ENCODE data around the gene CBX4. TPM values are rescaled to one million over a fixed set of nuclear protein-coding genes. Genes with fewer than 3 reads are reported as not detected.
A peak's percentile ranks its signal among the peaks of the same experiment; 100 is the strongest.

The CBX4 gene
- total RNA-seq, 2 donors from 2014 or later, result 26.2 to 58.3 TPM

DNA sequence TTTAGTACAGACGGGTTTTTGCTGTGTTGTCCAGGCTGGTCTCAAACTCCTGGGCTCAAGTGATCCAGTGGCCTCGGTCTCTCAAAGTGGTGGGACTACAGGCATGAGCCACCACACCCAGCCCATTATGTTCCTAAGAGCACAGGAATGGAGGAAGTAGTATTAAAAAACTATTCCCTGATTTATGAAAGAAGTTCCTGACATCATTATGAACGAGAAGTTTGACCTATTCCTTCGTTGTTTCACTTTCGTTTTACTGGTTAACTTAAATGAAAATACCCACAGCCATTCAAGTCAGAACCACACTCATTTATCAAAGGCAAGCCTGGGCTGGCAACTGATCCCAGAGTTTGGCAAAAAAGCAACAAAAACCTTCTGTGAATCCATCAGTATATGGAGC, 13.5 kb upstream of the CBX4 start:
- Mint-ChIP-seq H3K27ac (peak overlapping the region in 1 of 2 donors; percentile 69), H3K4me3 (peak overlapping the region; percentile 74), H3K36me3 (no peaks in the 10 kb centered on the region), H3K4me1 (ENCODE audit: low read depth in 2 of 2) (peaks cover 5 to 6% of the 10 kb centered on the region in 2 donors), H3K9me3 (no peaks in the 10 kb centered on the region), H3K27me3 (peaks cover 14 to 16% of the 10 kb centered on the region in 2 donors)
- no peak for DNase-seq (ENCODE audit: low spot score)
- ATAC-seq, result no peak

DNA sequence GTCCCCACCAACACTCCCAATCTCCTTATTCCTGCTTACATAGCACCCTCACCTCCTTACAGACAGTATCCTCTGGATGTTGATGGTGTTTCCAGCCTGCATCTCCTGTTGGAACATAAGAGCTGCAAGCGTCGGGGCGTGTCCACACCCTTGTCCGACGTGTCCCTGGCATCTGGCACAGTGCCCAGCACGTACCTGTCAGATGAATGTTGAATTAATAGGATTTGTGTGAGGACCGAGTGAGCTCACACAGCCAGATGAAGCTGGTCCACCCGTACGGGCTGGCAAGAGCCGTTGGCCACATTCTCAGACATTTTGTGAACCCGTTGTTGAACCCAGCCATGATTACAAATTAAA, 12.2 kb upstream of the CBX4 start:
- no peaks in the 10 kb centered on the region for H3K9me3 Mint-ChIP-seq
- H3K27me3 Mint-ChIP-seq, result peaks cover 10 to 12% of the 10 kb centered on the region in 2 donors
- ATAC-seq (no peak), DNase-seq (ENCODE audit: low spot score) (no peak)
- H3K27ac Mint-ChIP-seq, result no peak overlapping the region
- H3K36me3 Mint-ChIP-seq, result no peaks in the 10 kb centered on the region
- peaks cover 5 to 6% of the 10 kb centered on the region in 2 donors for H3K4me1 Mint-ChIP-seq (ENCODE audit: low read depth in 2 of 2)
- no peak overlapping the region for H3K4me3 Mint-ChIP-seq

DNA sequence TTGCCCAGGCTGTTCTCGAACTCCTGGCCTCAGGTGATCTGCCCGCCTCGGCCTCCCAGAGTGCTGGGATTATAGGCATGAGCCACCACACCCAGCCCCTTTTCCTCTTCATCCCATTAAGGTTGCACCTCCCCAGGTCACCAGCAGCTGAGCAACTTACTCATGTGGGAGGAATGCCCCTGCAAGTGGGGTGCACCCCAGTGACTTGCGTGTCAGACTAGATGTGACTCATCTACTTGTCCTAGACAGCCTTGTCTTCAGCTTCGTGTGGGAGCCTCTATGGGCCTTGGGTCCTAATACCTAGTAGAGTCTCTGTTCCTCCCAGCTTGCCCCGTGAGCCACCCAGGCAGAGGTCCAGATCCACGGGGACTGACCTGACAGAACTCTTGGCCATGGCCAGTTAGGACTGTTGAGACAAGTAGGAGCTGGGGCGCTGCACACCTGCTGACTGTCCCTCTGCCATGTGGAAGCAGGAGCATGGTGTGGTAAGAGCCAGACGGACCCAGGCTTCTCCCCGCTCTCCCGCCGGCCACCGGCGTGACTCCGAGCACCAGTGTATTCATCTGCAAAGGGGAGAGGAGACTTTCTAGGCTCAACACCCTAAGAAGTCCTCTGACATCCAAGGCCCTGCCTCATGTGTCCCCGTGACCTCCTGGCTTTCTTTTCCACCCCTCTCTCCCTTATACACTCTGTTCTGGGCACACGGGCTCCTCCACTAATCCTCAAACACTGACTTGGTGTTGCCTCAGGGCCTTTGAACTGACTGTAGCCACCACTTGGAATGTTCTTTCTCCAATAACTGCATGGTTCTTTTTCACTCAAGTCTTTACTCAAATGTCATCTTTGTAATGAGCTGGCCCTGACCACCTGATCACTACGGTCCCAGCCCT, 11.6 kb upstream of the CBX4 start:
- no peak for DNase-seq (ENCODE audit: low spot score)
- H3K4me3 Mint-ChIP-seq, result no peak overlapping the region
- no peaks in the 10 kb centered on the region for H3K36me3 Mint-ChIP-seq
- peaks cover 14 to 16% of the 10 kb centered on the region in 2 donors for H3K27me3 Mint-ChIP-seq
- H3K9me3 Mint-ChIP-seq, result no peaks in the 10 kb centered on the region
- peak in 1 of 2 donors; percentile 14 for ATAC-seq
- peaks cover 5 to 6% of the 10 kb centered on the region in 2 donors for H3K4me1 Mint-ChIP-seq (ENCODE audit: low read depth in 2 of 2)
- peak overlapping the region in 1 of 2 donors; percentile 52 for H3K27ac Mint-ChIP-seq

DNA sequence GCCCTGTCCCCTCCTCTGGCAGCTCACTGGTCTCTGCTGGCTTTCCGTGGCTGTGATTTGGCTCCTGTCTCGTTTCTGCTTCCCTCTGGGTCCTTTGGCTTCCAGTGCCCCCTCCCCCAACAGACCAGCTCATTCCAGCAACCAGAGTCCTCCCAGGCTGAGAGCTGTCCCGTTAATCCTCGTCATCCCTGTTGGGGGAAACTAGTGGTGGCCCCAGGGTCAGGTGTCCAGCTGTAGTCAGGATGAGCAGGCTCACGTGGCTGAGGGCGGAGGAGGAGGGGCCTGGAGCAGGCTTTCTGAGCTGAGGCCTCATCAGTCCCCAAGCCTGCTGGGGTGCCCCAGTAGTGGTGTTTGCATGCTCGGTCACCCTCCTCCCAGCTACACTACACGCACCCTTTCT, 10.7 kb upstream of the CBX4 start:
- DNase-seq (ENCODE audit: low spot score) (no peak), ATAC-seq (no peak)
- H3K36me3 Mint-ChIP-seq, result no peaks in the 10 kb centered on the region
- H3K27ac Mint-ChIP-seq, result no peak overlapping the region
- H3K4me1 Mint-ChIP-seq (ENCODE audit: low read depth in 2 of 2), result peaks cover 5 to 6% of the 10 kb centered on the region in 2 donors
- peaks cover 15 to 18% of the 10 kb centered on the region in 2 donors for H3K27me3 Mint-ChIP-seq
- H3K4me3 Mint-ChIP-seq, result no peak overlapping the region
- H3K9me3 Mint-ChIP-seq, result no peaks in the 10 kb centered on the region

DNA sequence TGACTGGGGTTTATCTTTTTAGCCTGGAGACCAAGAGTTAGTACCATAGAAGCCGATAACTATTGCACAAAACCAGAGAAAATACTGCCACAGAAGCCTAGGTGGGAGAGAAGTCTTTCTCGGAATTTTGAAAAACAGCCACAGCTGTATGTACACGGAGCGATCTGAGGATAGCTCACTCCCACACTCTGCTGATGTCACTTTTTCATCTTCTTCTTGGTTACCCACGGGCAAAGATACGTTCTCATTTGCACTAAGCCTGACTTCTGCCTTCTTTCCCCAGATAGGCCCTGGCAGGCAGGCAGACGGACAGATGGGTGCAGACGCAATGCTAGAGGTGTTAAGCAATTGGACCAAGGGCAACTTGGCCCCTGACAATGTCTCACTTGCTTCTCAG, 9.1 kb upstream of the CBX4 start:
- H3K27ac Mint-ChIP-seq, result no peak overlapping the region
- H3K9me3 Mint-ChIP-seq, result no peaks in the 10 kb centered on the region

DNA sequence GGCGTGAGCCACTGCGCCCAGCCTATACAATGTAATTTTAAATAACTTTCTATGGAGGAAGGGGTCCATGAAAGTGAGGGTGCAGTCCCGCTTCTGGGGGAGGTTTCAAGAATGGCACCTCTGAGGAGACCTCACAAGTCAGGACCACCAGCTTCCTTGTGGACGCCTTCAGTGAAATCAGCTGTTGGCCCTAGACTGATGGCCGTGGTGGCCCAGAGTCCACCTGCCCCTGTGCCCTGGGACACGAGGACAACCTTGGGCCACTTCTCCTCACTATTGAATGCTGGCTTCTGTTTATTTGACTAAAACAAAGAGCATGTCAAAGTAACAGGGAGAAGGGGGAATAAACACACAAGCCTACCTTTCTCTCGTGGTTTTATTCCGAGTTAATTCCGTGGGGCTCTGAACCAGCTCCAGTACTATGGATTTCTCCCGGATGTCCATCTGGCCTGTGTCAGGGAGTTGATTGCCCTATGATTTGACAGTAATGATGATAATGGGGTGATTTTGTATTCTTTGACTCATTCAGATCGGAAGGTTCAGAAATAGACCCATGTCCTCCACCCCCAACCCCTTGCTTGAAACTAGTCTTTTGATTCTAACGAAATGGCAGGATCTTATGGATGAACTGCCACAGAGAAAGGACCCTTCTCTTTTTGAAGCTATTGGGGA, 8.6 kb upstream of the CBX4 start:
- H3K27me3 Mint-ChIP-seq, result peaks cover 12 to 18% of the 10 kb centered on the region in 2 donors
- no peak overlapping the region for H3K27ac Mint-ChIP-seq
- no peaks in the 10 kb centered on the region for H3K9me3 Mint-ChIP-seq
- no peak overlapping the region for H3K4me3 Mint-ChIP-seq
- no peak for DNase-seq (ENCODE audit: low spot score)
- peaks cover 4 to 10% of the 10 kb centered on the region in 2 donors for H3K4me1 Mint-ChIP-seq (ENCODE audit: low read depth in 2 of 2)
- no peaks in the 10 kb centered on the region for H3K36me3 Mint-ChIP-seq
- no peak for ATAC-seq

More for the DNA sequence above, 9.1 kb upstream of the CBX4 start:
- peaks cover 5 to 10% of the 10 kb centered on the region in 2 donors for H3K4me1 Mint-ChIP-seq (ENCODE audit: low read depth in 2 of 2)
- DNase-seq (ENCODE audit: low spot score) (no peak), ATAC-seq (no peak)
- H3K4me3 Mint-ChIP-seq, result no peak overlapping the region
- no peaks in the 10 kb centered on the region for H3K36me3 Mint-ChIP-seq
- peaks cover 12 to 18% of the 10 kb centered on the region in 2 donors for H3K27me3 Mint-ChIP-seq

DNA sequence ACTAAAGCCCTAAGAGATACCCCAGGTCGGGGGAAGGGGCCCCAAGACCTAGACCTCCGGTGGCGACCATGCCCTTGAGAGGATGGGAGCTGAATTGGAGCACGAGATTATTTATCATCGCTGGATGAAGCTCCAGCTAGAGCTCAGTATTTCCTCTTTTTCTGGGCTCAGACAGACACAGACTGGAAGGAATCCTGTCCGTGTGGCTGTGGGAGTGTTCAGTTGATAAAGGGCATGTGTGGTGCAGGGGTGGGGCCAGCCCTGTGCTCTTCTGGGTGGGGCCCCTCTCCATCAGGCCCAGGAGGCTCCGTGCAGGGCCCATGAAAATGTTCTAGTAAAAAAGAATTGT, 6.3 kb upstream of the CBX4 start:
- DNase-seq (ENCODE audit: low spot score) (no peak), ATAC-seq (no peak)
- H3K4me1 Mint-ChIP-seq (ENCODE audit: low read depth in 2 of 2), result peaks cover 0 to 16% of the 10 kb centered on the region in 2 donors
- H3K9me3 Mint-ChIP-seq, result no peaks in the 10 kb centered on the region
- H3K27me3 Mint-ChIP-seq, result peaks cover 15 to 25% of the 10 kb centered on the region in 2 donors
- no peak overlapping the region for H3K27ac Mint-ChIP-seq
- H3K36me3 Mint-ChIP-seq, result no peaks in the 10 kb centered on the region
- no peak overlapping the region for H3K4me3 Mint-ChIP-seq

DNA sequence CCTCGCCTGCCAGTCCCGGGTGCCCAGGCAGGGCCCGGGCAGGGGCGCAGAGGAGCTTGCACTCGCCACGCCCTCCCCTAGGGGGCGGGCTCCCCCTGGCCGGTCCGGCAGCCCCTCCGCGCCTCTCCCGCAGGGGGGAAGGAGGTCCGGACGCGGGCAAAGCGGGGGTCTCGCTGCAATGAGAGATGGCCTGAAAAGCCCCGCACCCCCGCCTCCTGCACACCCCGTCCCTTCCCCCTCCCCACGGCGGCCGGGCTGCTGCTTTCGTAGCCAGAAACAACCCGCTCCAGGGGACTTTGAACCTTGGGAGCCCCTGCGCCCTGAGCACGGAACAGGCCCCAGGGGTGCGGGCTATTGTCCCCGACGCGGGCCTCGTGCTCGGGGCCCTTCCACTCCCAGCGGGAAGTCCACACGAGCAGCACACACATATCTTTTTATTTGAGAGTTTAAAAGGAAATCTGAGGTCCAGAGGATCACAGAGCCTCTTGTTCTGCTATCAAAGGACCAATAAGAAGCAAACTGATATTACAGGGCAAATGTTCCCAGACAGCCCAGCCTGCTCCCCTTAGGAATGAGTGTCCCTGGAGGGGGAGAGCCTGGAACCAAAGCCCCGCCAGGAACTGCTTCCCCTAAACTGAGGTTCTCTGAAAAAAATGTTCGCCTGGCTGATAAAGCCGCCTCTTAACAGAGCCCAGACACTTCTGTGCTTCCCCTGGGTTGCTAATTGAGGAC, 5.8 kb upstream of the CBX4 start:
- ATAC-seq (peak; percentile 68 to 70), DNase-seq (ENCODE audit: low spot score) (peak; percentile 76)
- Mint-ChIP-seq H3K4me1 (ENCODE audit: low read depth in 2 of 2) (peaks cover 0 to 16% of the 10 kb centered on the region in 2 donors), H3K27me3 (peaks cover 15 to 25% of the 10 kb centered on the region in 2 donors), H3K4me3 (peak overlapping the region; percentile 38), H3K9me3 (no peaks in the 10 kb centered on the region), H3K27ac (no peak overlapping the region), H3K36me3 (no peaks in the 10 kb centered on the region)

DNA sequence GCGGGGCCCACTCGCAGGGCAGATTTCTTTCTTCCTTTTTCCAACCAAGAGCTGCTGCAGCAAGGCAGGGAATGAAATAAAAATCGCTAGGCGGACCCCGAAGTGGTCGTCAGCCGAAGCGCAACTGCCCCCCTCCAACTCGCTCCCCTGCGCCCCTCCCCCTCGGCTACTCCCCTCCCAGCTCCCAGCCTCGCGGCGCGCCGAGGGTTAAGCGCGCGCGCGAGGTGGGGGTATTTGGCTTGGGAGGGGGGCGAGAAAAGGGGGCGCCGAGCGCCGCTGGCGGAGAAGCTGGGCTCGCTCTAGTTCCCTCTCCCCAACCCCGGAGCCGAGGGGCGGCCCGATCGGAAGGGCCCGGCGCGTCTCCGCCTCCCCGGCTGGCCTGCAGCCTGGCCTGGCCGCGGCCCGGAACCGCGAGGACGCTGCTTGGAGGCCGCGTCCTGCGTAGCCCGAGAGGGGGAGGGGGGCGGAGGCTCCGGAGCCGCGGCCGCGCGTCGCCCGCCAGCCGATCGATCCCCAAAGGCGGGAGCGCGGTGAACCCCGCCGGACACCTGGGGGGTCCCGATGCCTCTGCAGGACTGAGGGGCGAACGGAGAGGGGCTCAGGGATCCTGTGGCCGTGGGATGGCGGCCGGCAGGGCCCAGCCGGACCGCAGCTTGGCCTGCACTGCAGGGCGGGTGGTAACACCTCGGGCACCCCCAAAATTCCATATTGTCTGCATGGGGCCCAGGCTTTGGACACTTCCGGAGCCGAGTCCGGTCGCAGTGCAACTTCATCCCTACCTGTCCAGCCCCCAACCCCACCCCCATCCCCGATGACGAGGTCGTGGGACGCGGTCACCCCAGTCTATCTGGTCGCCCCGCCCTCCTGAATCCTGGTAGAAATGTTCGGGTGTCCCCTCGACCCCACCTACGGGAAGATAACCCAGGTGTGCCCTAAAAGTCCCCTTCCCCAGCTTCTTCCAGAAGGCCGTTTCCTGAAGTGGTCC, 4.9 kb upstream of the CBX4 start:
- Mint-ChIP-seq H3K27ac (no peak overlapping the region), H3K27me3 (peaks cover 15 to 25% of the 10 kb centered on the region in 2 donors), H3K4me3 (peak overlapping the region; percentile 72), H3K4me1 (ENCODE audit: low read depth in 2 of 2) (peaks cover 0 to 16% of the 10 kb centered on the region in 2 donors), H3K36me3 (no peaks in the 10 kb centered on the region), H3K9me3 (no peaks in the 10 kb centered on the region)
- ATAC-seq, result no peak
- no peak for DNase-seq (ENCODE audit: low spot score)

DNA sequence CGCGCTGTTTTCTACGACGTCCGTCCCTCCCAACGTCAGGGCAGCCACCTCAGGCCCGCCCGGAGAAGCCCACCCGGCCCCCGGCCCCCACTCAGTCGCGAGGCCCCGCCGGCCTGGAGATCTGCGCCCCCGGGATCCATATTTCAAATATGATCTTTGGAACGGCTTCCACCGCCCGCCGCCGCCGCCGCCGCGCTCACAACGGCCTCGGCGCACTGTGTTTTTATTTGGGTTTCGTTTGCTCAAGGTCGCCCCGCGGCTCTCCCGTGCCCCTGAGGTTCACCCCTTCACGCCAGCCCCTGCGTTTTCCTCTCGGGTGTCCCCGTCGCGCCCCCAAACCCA, 4.2 kb upstream of the CBX4 start:
- ATAC-seq (no peak), DNase-seq (ENCODE audit: low spot score) (no peak)
- H3K36me3 Mint-ChIP-seq, result no peaks in the 10 kb centered on the region
- H3K9me3 Mint-ChIP-seq, result no peaks in the 10 kb centered on the region
- peak overlapping the region; percentile 72 for H3K4me3 Mint-ChIP-seq
- H3K4me1 Mint-ChIP-seq (ENCODE audit: low read depth in 2 of 2), result peaks cover 0 to 16% of the 10 kb centered on the region in 2 donors
- H3K27ac Mint-ChIP-seq, result no peak overlapping the region
- H3K27me3 Mint-ChIP-seq, result peaks cover 15 to 21% of the 10 kb centered on the region in 2 donors

DNA sequence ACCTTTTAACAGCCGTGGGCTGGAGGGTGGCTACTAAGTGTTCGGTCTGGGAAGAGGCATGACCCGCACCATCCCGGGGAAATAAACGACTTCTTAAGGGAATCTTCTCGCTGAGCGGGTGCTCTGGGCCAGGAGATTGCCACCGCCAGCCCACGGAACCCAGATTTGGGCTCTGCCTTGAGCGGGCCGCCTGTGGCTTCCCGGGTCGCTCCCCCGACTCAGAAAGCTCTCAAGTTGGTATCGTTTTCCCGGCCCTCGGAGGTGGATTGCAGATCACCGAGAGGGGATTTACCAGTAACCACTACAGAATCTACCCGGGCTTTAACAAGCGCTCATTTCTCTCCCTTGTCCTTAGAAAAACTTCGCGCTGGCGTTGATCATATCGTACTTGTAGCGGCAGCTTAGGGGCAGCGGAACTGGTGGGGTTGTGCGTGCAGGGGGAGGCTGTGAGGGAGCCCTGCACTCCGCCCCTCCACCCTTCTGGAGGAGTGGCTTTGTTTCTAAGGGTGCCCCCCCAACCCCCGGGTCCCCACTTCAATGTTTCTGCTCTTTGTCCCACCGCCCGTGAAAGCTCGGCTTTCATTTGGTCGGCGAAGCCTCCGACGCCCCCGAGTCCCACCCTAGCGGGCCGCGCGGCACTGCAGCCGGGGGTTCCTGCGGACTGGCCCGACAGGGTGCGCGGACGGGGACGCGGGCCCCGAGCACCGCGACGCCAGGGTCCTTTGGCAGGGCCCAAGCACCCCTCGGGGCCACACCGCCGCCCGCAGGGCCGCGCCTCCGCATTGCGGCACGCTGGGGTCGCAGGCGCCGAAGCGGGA, 3.6 kb upstream of the CBX4 start:
- Mint-ChIP-seq H3K27ac (peak overlapping the region in 1 of 2 donors; percentile 60), H3K27me3 (peaks cover 11 to 15% of the 10 kb centered on the region in 2 donors), H3K4me3 (peak overlapping the region; percentile 58), H3K4me1 (ENCODE audit: low read depth in 2 of 2) (peaks cover 6 to 22% of the 10 kb centered on the region in 2 donors), H3K36me3 (no peaks in the 10 kb centered on the region), H3K9me3 (no peaks in the 10 kb centered on the region)
- ATAC-seq (no peak), DNase-seq (ENCODE audit: low spot score) (peak; percentile 72)

DNA sequence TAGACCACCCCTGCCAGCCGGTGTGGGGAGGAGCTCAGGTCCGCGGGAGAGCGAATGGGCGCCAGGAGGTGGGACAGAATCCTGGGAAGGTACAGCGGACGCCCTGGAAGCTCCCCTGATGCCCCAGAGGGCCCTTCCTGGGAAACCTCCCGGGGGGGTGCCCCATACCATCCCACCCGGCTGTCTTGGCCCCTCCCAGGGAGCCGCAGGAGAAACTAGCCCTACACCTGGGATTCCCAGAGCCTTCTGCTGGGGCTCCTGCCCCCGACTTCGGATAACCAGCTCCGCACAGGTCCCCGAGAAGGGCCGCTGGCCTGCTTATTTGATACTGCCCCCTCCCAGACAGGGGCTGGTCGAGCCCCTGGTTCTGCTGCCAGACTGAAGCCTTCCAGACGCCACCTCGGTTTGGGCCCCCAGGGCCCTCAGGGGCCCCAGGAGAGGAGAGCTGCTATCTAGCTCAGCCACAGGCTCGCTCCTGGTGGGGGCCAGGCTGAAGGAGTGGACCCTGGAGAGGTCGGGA, 3.0 kb upstream of the CBX4 start:
- Mint-ChIP-seq H3K4me1 (ENCODE audit: low read depth in 2 of 2) (peaks cover 8 to 25% of the 10 kb centered on the region in 2 donors), H3K27me3 (peaks cover 11 to 14% of the 10 kb centered on the region in 2 donors), H3K9me3 (no peaks in the 10 kb centered on the region), H3K27ac (peak overlapping the region in 1 of 2 donors; percentile 60), H3K4me3 (peak overlapping the region; percentile 58), H3K36me3 (no peaks in the 10 kb centered on the region)
- ATAC-seq, result no peak
- no peak for DNase-seq (ENCODE audit: low spot score)
